Activated CD4-positive, alpha-beta T cell treated with anti-CD3 and anti-CD28 coated beads for 36 hours (primary cell): ENCODE data around the gene MRPS18A. TPM values are rescaled to one million over a fixed set of nuclear protein-coding genes. Genes with fewer than 3 reads are reported as not detected.
"Not testable (repeated sequence)": the region's sequence is repeated elsewhere in the genome, so short reads cannot be mapped to it uniquely, and the experiment has no call there.

Source experiments
- ATAC-seq: fragments of 200-7000 bp; cut with Tn5 transposase; one replicate; pipeline ENCODE4 v1.10.0; 2021; ENCODE audit warnings: mild to moderate bottlenecking, moderate library complexity
- CTCF ChIA-PET: fragments of 350-600 bp; sonication (Branson Sonifier 250); formaldehyde crosslinking; loops from one replicate; lab custom pipeline; 2021; ENCODE audit warnings: antibody characterized with exemption; lab: Charles Lee
- POLR2A ChIA-PET: fragments of 350-600 bp; sonication (Branson Sonifier 250); formaldehyde crosslinking; loops from one replicate; lab custom pipeline; 2021; ENCODE audit warnings: antibody characterized with exemption, inconsistent platforms; lab: Charles Lee
- DNase-seq: peaks from one replicate; pipeline ENCODE4 v3.0.0-alpha.2; 2020
- H3K27ac Mint-ChIP-seq: one replicate; pipeline ENCODE4 v1.8.0; 2021; ENCODE audit warnings: mixed read lengths
- H3K27me3 Mint-ChIP-seq: one replicate; pipeline ENCODE4 v1.8.0; 2021; ENCODE audit warnings: mixed read lengths
- H3K36me3 Mint-ChIP-seq: one replicate; pipeline ENCODE4 v1.8.0; 2021; ENCODE audit warnings: low read depth, mixed read lengths
- H3K4me1 Mint-ChIP-seq: one replicate; pipeline ENCODE4 v1.8.0; 2021; ENCODE audit warnings: mixed read lengths
- H3K4me3 Mint-ChIP-seq: one replicate; pipeline ENCODE4 v1.8.0; 2021; ENCODE audit warnings: mild to moderate bottlenecking, moderate library complexity, mixed read lengths
- H3K9me3 Mint-ChIP-seq: one replicate; pipeline ENCODE4 v1.8.0; 2021; ENCODE audit warnings: low read depth, mixed read lengths
- intact Hi-C, 2 experiments: fragments of 100-400 bp; cut with DNase I in 1 of 2; cut with micrococcal nuclease in 1 of 2; formaldehyde crosslinking; loops; one replicate each; pipeline versions ENCODE4 v1.14.2 to v1.15.1; 2022 to 2024; cut with DNase I, micrococcal nuclease
- total RNA-seq, 2 experiments: library from RNA; stranded (reverse); gene quantifications; one replicate each; pipeline ENCODE4 v1.2.3, GENCODE V29; 2021

MRPS18A gene
- total RNA-seq, 2 experiments from 2014 or later = 54.0 to 68.7 TPM

DNA sequence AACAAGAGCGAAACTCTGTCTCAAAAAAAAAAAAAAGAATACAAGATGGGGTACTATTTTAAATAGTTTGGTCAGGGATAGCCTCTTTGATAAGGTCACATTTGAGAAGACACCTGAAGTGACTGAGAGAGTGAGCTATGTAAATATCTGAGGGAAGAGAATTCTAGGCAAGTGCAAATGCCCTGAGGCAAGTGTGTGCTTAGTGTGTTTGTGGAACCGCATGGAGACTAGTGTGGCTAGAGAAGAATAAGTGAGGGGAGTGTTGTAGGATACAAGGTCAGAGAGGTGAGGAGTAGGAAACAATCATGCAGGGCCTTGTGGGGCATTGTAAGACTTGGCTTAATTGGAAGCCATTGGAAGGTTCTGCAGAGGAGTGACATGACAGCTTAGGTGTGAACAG, 39.3 kb downstream of the MRPS18A start:
- Mint-ChIP-seq H3K27me3 (no peaks in the 10 kb centered on the region), H3K4me1 (peaks cover 5% of the 10 kb centered on the region)
- ATAC-seq = no peak

DNA sequence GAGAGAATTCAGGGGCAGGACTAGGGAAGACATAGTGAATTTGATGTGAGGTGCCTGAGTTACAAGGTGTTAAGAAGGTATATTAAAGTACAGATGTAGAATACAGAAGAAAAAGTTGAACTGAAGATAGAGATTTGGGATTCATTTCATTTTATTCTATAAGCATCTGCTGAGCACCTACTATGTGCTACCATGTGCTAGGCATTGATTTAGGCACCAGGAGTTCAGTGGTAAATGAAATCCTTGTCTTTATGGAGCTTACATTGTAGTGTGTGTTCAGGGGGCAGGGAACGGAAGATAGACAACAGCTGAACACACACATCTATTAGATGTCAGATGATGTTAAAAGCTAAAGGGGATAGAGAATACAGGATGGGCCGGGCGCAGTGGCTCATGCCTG, 40.0 kb downstream of the MRPS18A start:
- Mint-ChIP-seq H3K27me3 (no peaks in the 10 kb centered on the region), H3K4me1 (peaks cover 5% of the 10 kb centered on the region), H3K9me3 (no peaks in the 10 kb centered on the region), H3K36me3 (peaks cover 5% of the 10 kb centered on the region), H3K4me3 (no peak overlapping the region), H3K27ac (no peak overlapping the region)
- CTCF ChIA-PET = interaction anchor here (0.6 to 1.8 kb wide), 6 partner anchors 11 to 257 kb away, joined by 3 to 7 read pairs (median 3); partner anchors contain the start of gene MAD2L1BP
- DNase-seq = no peak
- ATAC-seq = no peak
- POLR2A ChIA-PET = no interaction called here
- intact Hi-C loops = no loop called here

More for the DNA sequence above, 39.3 kb downstream of the MRPS18A start:
- no peaks in the 10 kb centered on the region for H3K9me3 Mint-ChIP-seq
- POLR2A ChIA-PET = interaction anchor here (0.6 kb wide), 1 partner anchor 72 kb away, joined by 5 read pairs; no protein-coding TSS in a partner anchor
- H3K27ac Mint-ChIP-seq = no peak overlapping the region
- no peak for DNase-seq
- H3K4me3 Mint-ChIP-seq = no peak overlapping the region
- intact Hi-C loops = no loop called here
- CTCF ChIA-PET = interaction anchor here (0.6 to 1.2 kb wide), 4 partner anchors 16 to 258 kb away, joined by 3 read pairs; no protein-coding TSS in a partner anchor
- H3K36me3 Mint-ChIP-seq = peaks cover 2% of the 10 kb centered on the region

DNA sequence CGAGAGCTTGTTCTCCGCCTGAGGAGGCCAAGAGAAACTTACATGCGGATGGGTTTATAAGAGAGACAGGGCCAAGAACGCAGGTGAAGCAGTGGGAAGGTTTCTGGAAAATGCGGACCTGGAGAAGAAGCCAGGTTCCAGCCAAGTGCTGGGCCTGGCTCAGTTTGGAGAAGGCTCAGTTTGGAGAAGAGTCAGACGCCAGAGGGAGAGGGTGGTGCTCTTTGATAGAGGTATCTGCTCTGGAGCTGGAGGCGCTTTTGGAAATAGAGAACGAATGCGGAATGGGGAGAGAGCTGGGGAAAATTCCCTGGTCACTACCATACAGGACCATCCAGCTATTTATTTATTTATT, 42.0 kb downstream of the MRPS18A start:
- H3K4me1 Mint-ChIP-seq = peaks cover 8% of the 10 kb centered on the region
- ChIA-PET POLR2A (interaction anchor here (1.0 kb wide), 1 partner anchor 40 kb away, joined by 3 read pairs; no protein-coding TSS in a partner anchor), CTCF (interaction anchor here (0.6 to 2.1 kb wide), 5 partner anchors 11 to 428 kb away, joined by 3 to 10 read pairs (median 4); no protein-coding TSS in a partner anchor)
- ATAC-seq (peak; percentile 24), DNase-seq (no peak)
- H3K9me3 Mint-ChIP-seq = no peaks in the 10 kb centered on the region
- H3K27me3 Mint-ChIP-seq = no peaks in the 10 kb centered on the region
- peaks cover 11% of the 10 kb centered on the region for H3K36me3 Mint-ChIP-seq
- H3K4me3 Mint-ChIP-seq = peak overlapping the region; percentile 71
- intact Hi-C loops = loop anchor here in 1 of 2 experiments (1.0 kb wide), 2 partner anchors 10 to 15 kb away; partner anchors contain the start of gene MAD2L1BP
- H3K27ac Mint-ChIP-seq = peak overlapping the region; percentile 77

DNA sequence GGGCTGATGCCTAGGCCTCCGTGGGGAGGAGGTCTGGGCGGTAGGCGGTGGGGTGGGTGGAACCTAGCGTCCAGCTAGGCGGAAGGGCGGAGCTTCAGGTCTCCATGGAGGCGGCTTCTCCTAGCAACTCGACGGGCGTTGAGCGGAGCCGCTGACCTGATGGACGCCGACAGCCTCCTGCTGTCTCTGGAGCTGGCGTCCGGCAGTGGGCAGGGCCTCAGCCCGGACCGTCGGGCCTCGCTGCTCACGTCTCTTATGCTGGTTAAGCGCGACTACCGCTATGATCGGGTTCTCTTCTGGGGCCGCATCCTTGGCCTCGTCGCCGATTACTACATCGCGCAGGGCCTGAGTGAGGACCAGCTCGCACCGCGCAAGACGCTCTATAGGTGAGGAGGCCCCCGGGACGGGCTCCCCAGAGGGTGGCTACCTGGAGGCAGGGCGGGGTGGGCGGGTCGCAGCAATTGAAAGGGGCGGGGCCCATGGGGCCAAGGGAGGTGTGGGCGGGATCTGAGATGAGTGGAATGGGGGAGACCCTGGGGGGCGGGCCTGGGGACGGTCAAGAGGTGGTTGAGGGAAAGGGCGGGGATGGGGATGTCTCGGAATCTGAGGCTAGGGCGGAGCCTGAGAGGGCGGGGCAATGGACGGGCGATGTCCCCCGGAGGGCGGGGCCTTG, 42.5 kb downstream of the MRPS18A start, which contains the start of gene RSPH9:
RSPH9 (plus strand) TSS at position 97 of the 673 bp plus-strand sequence; CDS start at position 160, 63 bp downstream.
- DNase-seq (peak; percentile 86), ATAC-seq (peak; percentile 92)
- Mint-ChIP-seq H3K36me3 (peaks cover 16% of the 10 kb centered on the region), H3K4me1 (peaks cover 13% of the 10 kb centered on the region), H3K4me3 (peak within 1 kb of the TSS; percentile 71), H3K9me3 (no peaks in the 10 kb centered on the region), H3K27me3 (no peaks in the 10 kb centered on the region), H3K27ac (peak within 1 kb of the TSS; percentile 77)
- intact Hi-C loops = loop anchor here in 1 of 2 experiments (1.0 kb wide), 2 partner anchors 10 to 15 kb away; partner anchors contain the start of gene MAD2L1BP
- CTCF ChIA-PET = interaction anchor here (0.5 to 2.1 kb wide), 5 partner anchors 15 to 429 kb away, joined by 3 to 10 read pairs (median 3); no protein-coding TSS in a partner anchor
- POLR2A ChIA-PET = interaction anchor here (1.0 kb wide), 1 partner anchor 41 kb away, joined by 3 read pairs; no protein-coding TSS in a partner anchor

DNA sequence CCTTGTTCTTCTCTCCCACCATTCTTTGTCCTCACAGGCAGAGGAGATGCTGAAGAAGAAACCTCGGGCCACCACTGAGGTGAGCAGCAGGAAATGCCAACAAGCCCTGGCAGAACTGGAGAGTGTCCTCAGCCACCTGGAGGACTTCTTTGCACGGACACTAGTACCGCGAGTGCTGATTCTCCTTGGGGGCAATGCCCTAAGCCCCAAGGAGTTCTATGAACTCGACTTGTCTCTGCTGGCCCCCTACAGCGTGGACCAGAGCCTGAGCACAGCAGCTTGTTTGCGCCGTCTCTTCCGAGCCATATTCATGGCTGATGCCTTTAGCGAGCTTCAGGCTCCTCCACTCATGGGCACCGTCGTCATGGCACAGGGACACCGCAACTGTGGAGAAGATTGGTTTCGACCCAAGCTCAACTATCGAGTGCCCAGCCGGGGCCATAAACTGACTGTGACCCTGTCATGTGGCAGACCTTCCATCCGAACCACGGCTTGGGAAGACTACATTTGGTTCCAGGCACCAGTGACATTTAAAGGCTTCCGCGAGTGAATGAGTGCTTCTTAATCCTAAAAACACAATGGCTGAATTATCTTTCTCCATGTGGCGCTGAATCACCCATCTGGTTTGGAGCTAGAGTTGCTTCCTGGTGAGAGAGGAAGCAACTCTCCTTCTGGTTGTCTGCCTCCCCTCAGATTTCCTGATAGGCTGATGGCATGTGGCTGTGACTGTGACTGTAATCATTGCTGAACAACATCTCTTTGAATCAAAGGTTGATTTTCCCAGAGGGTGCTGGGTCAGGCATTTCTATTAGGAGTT, 47.4 kb downstream of the MRPS18A start:
- peaks cover 52% of the 10 kb centered on the region for H3K36me3 Mint-ChIP-seq
- no peaks in the 10 kb centered on the region for H3K9me3 Mint-ChIP-seq
- ChIA-PET CTCF (interaction anchor here (0.5 to 1.7 kb wide), 4 partner anchors 10 to 130 kb away, joined by 3 to 4 read pairs (median 3); partner anchors contain the start of gene VEGFA), POLR2A (interaction anchor here (1.0 kb wide), 1 partner anchor 11 kb away, joined by 4 read pairs; no protein-coding TSS in a partner anchor)
- ATAC-seq (no peak), DNase-seq (no peak)
- intact Hi-C loops = loop anchor here in 1 of 2 experiments (5.0 kb wide), 1 partner anchor 362 kb away; no protein-coding TSS in a partner anchor
- no peak overlapping the region for H3K4me3 Mint-ChIP-seq
- peak overlapping the region; percentile 47 for H3K27ac Mint-ChIP-seq
- H3K4me1 Mint-ChIP-seq = peaks cover 34% of the 10 kb centered on the region
- no peaks in the 10 kb centered on the region for H3K27me3 Mint-ChIP-seq

DNA sequence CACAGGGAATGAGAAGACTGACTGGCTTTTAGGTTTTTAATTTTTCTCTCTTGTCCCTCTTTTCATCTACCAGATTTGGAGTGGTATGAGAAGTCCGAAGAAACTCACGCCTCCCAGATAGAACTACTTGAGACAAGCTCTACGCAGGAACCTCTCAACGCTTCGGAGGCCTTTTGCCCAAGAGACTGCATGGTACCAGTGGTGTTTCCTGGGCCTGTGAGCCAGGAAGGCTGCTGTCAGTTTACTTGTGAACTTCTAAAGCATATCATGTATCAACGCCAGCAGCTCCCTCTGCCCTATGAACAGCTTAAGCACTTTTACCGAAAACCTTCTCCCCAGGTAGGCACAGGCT, 51.3 kb downstream of the MRPS18A start:
- no peaks in the 10 kb centered on the region for H3K27me3 Mint-ChIP-seq
- H3K27ac Mint-ChIP-seq = peak overlapping the region; percentile 97
- POLR2A ChIA-PET = interaction anchor here (0.7 to 1.3 kb wide), 3 partner anchors 59 to 1944 kb away, joined by 3 read pairs; no protein-coding TSS in a partner anchor
- DNase-seq (peak; percentile 37), ATAC-seq (peak; percentile 14)
- H3K4me3 Mint-ChIP-seq = peak overlapping the region; percentile 100
- CTCF ChIA-PET = interaction anchor here (0.6 to 2.0 kb wide), 7 partner anchors 10 to 447 kb away, joined by 3 to 7 read pairs (median 4); partner anchors contain the start of gene VEGFA
- intact Hi-C loops = loop anchor here in 1 of 2 experiments (5.0 kb wide), 1 partner anchor 366 kb away; no protein-coding TSS in a partner anchor
- peaks cover 40% of the 10 kb centered on the region for H3K4me1 Mint-ChIP-seq
- peaks cover 43% of the 10 kb centered on the region for H3K36me3 Mint-ChIP-seq
- no peaks in the 10 kb centered on the region for H3K9me3 Mint-ChIP-seq

DNA sequence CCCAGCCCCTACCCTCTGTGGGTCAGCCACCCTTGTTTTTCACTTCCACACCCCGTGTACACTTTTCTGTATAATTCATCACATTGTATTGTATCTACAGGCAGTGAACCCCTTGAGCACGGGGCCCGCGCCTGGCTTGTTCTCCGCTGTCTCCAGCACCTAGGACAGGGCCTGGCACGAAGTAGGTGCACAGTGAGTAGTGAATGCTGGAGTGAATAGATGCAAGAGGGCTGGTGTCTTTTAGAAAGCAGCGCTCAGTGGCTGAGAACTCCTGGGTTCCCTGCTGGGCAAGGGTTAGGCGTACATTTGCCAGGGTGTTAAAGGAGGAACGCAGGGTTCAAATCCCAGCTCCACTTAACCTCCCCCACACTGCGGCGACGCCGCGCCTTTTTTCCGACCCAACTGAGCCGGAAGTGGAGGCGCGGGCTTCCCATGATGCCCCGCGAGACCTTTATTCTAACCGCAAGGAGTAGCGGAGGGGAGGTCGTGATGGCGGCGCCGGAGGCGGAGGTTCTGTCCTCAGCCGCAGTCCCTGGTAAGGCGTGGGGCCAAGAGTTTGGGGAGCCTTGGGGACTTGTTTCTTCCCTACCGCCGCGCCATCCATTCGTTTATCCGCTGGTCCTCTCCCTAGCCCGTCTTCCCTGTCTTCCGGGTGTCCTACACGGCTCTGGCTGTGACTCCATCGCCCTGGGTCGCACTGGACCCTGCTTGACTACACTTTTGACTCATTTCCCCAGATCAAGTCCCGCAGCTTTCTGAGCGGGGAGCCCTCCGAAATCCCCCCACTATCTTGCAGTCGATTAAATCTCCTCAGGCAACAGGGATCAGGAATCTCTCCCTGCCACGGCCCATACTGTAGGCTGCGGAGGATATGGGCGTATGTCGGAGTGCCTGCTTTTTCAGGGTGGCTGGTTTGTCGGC, 51.9 kb downstream of the MRPS18A start, which contains the start of gene MAD2L1BP:
MAD2L1BP (plus strand) TSS at position 454 of the 921 bp plus-strand sequence; CDS start at position 490, 36 bp downstream.
- DNase-seq (peak; percentile 93), ATAC-seq (peak; percentile 83)
- intact Hi-C loops = loop anchor here in 1 of 2 experiments (1.0 to 5.0 kb wide), 3 partner anchors 10 to 367 kb away; partner anchors contain the start of genes MRPS18A and RSPH9
- peak within 1 kb of the TSS; percentile 97 for H3K27ac Mint-ChIP-seq
- peak within 1 kb of the TSS; percentile 100 for H3K4me3 Mint-ChIP-seq
- peaks cover 41% of the 10 kb centered on the region for H3K4me1 Mint-ChIP-seq
- ChIA-PET POLR2A (interaction anchor here (0.7 to 1.3 kb wide), 4 partner anchors 8 to 1943 kb away, joined by 3 read pairs; no protein-coding TSS in a partner anchor), CTCF (interaction anchor here (0.6 to 2.0 kb wide), 8 partner anchors 11 to 438 kb away, joined by 3 to 7 read pairs (median 4); partner anchors contain the start of gene VEGFA)
- H3K36me3 Mint-ChIP-seq = peaks cover 42% of the 10 kb centered on the region
- no peaks in the 10 kb centered on the region for H3K27me3 Mint-ChIP-seq
- H3K9me3 Mint-ChIP-seq = no peaks in the 10 kb centered on the region

DNA sequence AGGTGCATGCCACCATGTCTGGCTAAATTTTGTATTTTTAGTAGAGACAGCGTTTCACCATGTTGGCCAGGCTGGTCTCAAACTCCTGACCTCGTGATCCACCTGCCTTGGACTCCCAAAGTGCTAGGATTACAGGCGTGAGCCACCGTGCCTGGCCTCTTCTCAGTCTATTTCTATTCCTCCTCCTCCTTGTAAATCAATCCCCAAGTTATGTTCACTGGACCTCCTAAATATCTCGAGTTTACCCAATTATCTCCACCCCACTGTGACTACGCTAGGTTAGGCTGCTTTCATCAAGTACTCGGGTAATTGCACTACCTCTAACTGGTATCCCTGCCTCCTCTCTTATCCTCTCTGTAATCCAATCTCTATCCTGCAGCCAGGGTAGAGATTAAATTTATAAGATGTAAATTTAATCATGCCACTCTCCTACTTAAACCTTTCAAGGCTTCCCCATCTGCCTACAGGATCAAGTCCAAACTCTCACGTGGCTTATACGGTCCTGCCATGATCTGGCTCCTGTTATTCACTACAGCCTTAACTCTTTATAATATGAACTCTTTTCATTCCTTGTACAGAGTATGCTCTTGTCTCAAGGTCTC, 52.8 kb downstream of the MRPS18A start:
- DNase-seq (no peak), ATAC-seq (no peak)
- POLR2A ChIA-PET = interaction anchor here (0.6 to 1.3 kb wide), 4 partner anchors 9 to 1862 kb away, joined by 3 to 4 read pairs (median 3); no protein-coding TSS in a partner anchor
- CTCF ChIA-PET = interaction anchor here (0.6 to 1.4 kb wide), 3 partner anchors 32 to 439 kb away, joined by 3 to 7 read pairs (median 3); no protein-coding TSS in a partner anchor
- no peaks in the 10 kb centered on the region for H3K9me3 Mint-ChIP-seq
- peaks cover 33% of the 10 kb centered on the region for H3K36me3 Mint-ChIP-seq
- intact Hi-C loops = loop anchor here in 1 of 2 experiments (1.0 to 5.0 kb wide), 3 partner anchors 10 to 367 kb away; partner anchors contain the start of genes MRPS18A and RSPH9
- H3K27ac Mint-ChIP-seq = peak overlapping the region; percentile 97
- peak overlapping the region; percentile 100 for H3K4me3 Mint-ChIP-seq
- peaks cover 39% of the 10 kb centered on the region for H3K4me1 Mint-ChIP-seq
- H3K27me3 Mint-ChIP-seq = no peaks in the 10 kb centered on the region

DNA sequence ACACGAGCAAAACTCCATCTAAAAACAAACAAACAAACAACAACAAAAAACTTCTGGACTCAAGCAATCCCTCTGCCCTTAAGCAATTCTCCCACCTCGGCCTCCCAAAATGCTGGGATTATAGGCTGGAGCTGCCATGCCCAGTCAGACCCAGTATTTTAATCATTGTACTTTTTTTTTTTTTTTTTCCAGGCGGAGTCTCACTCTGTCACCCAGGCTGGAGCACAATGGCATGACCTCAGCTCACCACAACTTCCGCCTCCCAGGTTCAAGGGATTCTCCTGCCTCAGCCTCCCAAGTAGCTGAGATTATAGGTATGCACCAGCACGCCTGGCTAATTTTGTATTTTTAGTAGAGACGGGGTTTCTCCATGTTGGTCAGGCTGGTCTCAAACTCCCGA, 54.6 kb downstream of the MRPS18A start:
- POLR2A ChIA-PET, CTCF ChIA-PET, H3K4me3 Mint-ChIP-seq: not testable (repeated sequence)

More for the DNA sequence above, 54.6 kb downstream of the MRPS18A start:
- H3K27ac Mint-ChIP-seq, H3K27me3 Mint-ChIP-seq, intact Hi-C loops, H3K9me3 Mint-ChIP-seq, DNase-seq, ATAC-seq: not testable (repeated sequence)
- peaks cover 23% of the 10 kb centered on the region for H3K36me3 Mint-ChIP-seq
- H3K4me1 Mint-ChIP-seq = peaks cover 34% of the 10 kb centered on the region
